Thymus (tissue), 11 donors: ENCODE data around the gene UNCX. TPM values are rescaled to one million over a fixed set of nuclear protein-coding genes. Genes with fewer than 3 reads are reported as not detected.

Source experiments
- DNase-seq, 9 donors: peaks; one replicate each; pipeline ENCODE4 v3.0.0-alpha.2; 2013; ENCODE audit warnings: low spot score in 9 of 9, low read depth in 6 of 9, missing footprints in 1 of 9
- H3K27ac ChIP-seq, 2 donors: one replicate each; pipeline ENCODE4 v1.5.1; 2013; ENCODE audit warnings: control low read depth in 1 of 2, low read depth in 1 of 2, low read length in 1 of 2, mild to moderate bottlenecking in 1 of 2, moderate library complexity in 1 of 2
- H3K27me3 ChIP-seq, 2 donors: one replicate each; pipeline ENCODE4 v1.5.1; 2013; ENCODE audit warnings: low read length in 1 of 2; ENCODE audit not compliant: control insufficient read depth in 2 of 2, insufficient read depth in 1 of 2
- H3K36me3 ChIP-seq, 2 donors: one replicate each; pipeline ENCODE4 v1.5.1; 2013; ENCODE audit warnings: low read length in 1 of 2, mild to moderate bottlenecking in 1 of 2, moderate library complexity in 1 of 2; ENCODE audit not compliant: control insufficient read depth in 2 of 2, insufficient read depth in 2 of 2
- H3K4me1 ChIP-seq, 2 donors: one replicate each; pipeline ENCODE4 v1.5.1; 2013; ENCODE audit warnings: low read length in 2 of 2; ENCODE audit not compliant: control insufficient read depth in 2 of 2, insufficient read depth in 2 of 2
- H3K4me3 ChIP-seq, 2 donors: one replicate each; pipeline ENCODE4 v1.5.1; 2013; ENCODE audit warnings: low read length in 2 of 2, control low read depth in 1 of 2, mild to moderate bottlenecking in 1 of 2
- H3K9me3 ChIP-seq, 2 donors: one replicate each; pipeline ENCODE4 v1.5.1; 2013; ENCODE audit warnings: low read length in 1 of 2, mild to moderate bottlenecking in 1 of 2; ENCODE audit not compliant: control insufficient read depth in 2 of 2, insufficient read depth in 1 of 2
- WGBS: extraction: QIAGEN DNeasy Blood & Tissue Kit; methylation state at CpG from one replicate; pipeline ENCODE4 v1.1.7; 2013; 5-methylcytosine and 5-hydroxymethylcytosine counted together
- polyA plus RNA-seq: library from polyadenylated mRNA; stranded (reverse); fragments of 200-250 nt; gene quantifications from one replicate; pipeline ENCODE4 v1.2.3, GENCODE V29; 2013
- total RNA-seq: library from RNA; stranded (reverse); fragments of 120-200 nt; gene quantifications from one replicate; pipeline ENCODE4 v1.2.4, GENCODE V29; 2013
- donor health status: healthy.

Gene UNCX
- total and polyA plus RNA-seq, 2 donors = 0.05 to 0.07 TPM

DNA sequence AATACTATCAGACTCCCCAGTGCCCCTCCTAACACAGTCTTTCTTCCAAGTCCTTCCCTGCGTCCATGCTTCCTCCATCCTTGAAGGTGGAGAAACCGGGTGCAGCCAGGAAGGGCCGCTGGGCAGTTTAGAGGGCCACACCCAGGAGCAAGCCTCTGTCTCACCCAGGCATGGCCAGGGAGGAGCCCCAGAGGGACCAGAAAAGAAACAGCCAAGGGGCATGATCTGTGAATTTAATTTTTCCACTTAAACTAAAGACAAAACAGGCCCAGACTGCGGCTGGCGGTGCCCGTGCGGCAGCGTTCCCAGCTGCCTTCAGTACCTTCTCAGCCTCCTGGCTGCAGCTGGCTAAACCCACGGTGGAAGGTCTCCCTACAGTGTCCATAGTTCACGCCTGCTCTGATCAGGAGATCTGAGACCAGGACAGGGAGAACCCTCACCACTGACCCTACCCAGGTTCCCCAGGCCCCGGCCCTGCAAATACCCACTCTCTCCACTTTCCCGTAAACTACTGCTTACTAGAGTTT is 12.9 kb downstream of the UNCX start:
- Histone ChIP-seq H3K27me3 (peaks cover 82 to 100% of the 10 kb centered on the region in 2 donors), H3K4me3 (no peak overlapping the region), H3K4me1 (peaks cover 0 to 5% of the 10 kb centered on the region in 2 donors), H3K9me3 (peaks cover 1 to 33% of the 10 kb centered on the region in 2 donors), H3K27ac (no peak overlapping the region), H3K36me3 (no peaks in the 10 kb centered on the region)
- no peak for DNase-seq
- 14% methylated on average over 12 of the region's 12 CpGs for WGBS

- H3K36me3 ChIP-seq = no peaks in the 10 kb centered on the region
- no peak overlapping the region for H3K4me3 ChIP-seq
- WGBS = 10% methylated on average over 48 of the region's 48 CpGs
- no peak overlapping the region for H3K27ac ChIP-seq
- peaks cover 79 to 100% of the 10 kb centered on the region in 2 donors for H3K27me3 ChIP-seq
- peaks cover 1 to 33% of the 10 kb centered on the region in 2 donors for H3K9me3 ChIP-seq
- peaks cover 0 to 5% of the 10 kb centered on the region in 2 donors for H3K4me1 ChIP-seq
- DNase-seq = no peak
Measured at GRCh38 chr7:1246160-1246870, 13.6 kb downstream of the UNCX start.

DNA sequence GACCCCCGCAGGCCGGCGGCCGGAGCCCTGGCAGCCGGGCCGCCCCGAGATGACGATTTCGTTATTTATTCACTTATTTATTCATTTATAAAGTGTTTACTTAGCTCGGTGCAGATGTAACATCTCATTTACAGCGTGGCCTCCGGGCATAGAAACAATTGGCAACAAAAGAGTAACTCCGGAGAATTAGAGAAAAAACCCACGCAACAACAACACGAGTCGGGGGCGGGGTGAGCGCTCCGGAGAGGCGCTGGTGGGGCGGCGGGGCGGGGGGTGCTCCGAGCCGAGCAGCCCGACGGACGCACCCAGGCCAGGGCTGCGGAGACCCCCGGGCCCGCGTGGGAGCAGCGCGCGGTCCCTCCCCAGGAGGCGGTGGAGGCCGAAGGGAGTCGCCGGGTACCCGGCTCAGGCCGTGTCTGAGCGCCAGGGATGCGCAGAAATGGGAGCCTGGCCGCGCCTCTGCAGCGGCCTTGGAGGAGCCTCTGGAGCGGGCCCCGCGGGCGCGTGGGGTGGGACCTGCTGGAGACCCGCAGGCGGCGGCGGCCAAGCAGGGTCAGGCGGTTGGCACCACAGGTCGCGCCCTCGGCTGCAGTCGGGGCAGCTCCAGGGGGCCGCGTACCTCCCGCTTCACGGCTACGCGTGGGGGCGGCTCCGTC is 14.3 kb downstream of the UNCX start:
- Histone ChIP-seq H3K27ac (no peak overlapping the region), H3K4me3 (no peak overlapping the region), H3K36me3 (no peaks in the 10 kb centered on the region), H3K4me1 (peaks cover 0 to 5% of the 10 kb centered on the region in 2 donors), H3K9me3 (peaks cover 1 to 29% of the 10 kb centered on the region in 2 donors), H3K27me3 (peaks cover 72 to 100% of the 10 kb centered on the region in 2 donors)
- WGBS = 8% methylated on average over 68 of the region's 68 CpGs
- no peak for DNase-seq

GRCh38 chr7:1247527-1248041 is 14.9 kb downstream of the UNCX start:
- no peak overlapping the region for H3K27ac ChIP-seq
- H3K4me3 ChIP-seq = no peak overlapping the region
- 6% methylated on average over 48 of the region's 48 CpGs for WGBS
- DNase-seq = peak in 4 of 9 donors; percentile 5 to 43 (median 18)
- H3K9me3 ChIP-seq = peaks cover 1 to 29% of the 10 kb centered on the region in 2 donors
- no peaks in the 10 kb centered on the region for H3K36me3 ChIP-seq
- peaks cover 67 to 100% of the 10 kb centered on the region in 2 donors for H3K27me3 ChIP-seq
- H3K4me1 ChIP-seq = peaks cover 0 to 5% of the 10 kb centered on the region in 2 donors

DNA sequence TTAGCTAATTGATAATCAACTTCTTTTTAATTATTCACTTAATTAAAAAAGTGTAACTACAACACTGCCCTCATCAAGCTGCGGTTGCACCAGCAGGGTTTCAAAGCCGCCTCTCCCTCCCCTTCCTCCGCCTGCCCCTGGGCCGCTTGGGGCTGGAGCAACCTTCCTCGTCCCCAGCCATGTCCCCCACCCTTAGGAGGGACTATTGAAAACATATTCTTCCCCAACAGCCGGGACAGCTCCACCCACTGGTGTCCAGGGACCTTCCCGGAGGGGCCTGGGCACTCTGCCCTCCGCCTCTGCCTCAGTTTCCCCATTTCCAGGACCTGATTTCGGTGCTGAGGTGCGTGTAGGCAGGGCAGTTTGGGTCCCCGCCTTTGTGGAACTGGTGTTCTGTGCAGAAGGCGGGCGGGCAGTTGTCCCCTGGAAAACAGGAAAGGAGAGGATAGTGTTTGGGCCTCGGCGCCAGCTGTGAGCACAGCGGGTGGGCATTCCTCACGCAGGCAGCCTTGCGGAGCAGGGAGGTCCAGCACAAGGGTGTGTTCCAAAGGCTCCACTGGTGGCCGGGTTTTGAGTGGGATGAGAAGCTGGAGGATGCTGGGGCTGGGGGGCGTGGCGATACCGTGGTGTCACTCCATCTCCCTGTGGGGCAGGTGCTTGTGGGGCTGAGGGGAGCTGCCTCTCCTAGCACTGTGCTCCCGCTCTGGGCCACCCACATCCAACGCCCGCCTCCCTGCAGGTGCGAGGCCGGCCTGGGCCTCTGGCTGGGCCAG is 15.7 kb downstream of the UNCX start:
- no peaks in the 10 kb centered on the region for H3K36me3 ChIP-seq
- H3K27me3 ChIP-seq = peaks cover 61 to 100% of the 10 kb centered on the region in 2 donors
- peaks cover 1 to 29% of the 10 kb centered on the region in 2 donors for H3K9me3 ChIP-seq
- 11% methylated on average over 27 of the region's 27 CpGs for WGBS
- no peak overlapping the region for H3K4me3 ChIP-seq
- DNase-seq = no peak
- H3K4me1 ChIP-seq = peaks cover 0 to 5% of the 10 kb centered on the region in 2 donors
- no peak overlapping the region for H3K27ac ChIP-seq

GRCh38 chr7:1248916-1249581 is 16.4 kb downstream of the UNCX start:
- H3K27me3 ChIP-seq = peaks cover 62 to 100% of the 10 kb centered on the region in 2 donors
- no peak overlapping the region for H3K4me3 ChIP-seq
- H3K9me3 ChIP-seq = peaks cover 1 to 24% of the 10 kb centered on the region in 2 donors
- no peak for DNase-seq
- H3K4me1 ChIP-seq = peaks cover 0 to 5% of the 10 kb centered on the region in 2 donors
- H3K27ac ChIP-seq = no peak overlapping the region
- 8% methylated on average over 26 of the region's 26 CpGs for WGBS
- H3K36me3 ChIP-seq = no peaks in the 10 kb centered on the region

DNA sequence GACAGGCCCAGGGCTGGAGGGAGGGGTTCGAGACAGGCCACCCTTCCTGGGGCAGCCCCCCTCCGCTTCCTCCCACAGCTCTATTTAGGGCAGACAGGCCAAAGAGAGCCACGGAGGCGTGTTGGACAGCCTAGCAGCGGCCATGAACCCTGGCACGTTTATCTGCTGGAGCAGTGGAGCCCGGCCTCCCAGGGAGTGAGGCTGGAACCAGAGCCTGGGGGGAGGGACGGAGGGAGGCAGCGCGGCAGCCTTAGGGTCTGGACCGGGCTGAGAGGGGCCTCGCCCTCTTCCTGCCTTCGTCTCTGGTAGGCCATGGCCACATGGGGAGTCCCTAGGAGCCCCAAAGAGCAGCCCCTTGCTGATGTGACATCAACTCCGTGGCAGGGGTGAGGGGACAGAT is 17.1 kb downstream of the UNCX start:
- H3K36me3 ChIP-seq = no peaks in the 10 kb centered on the region
- no peak overlapping the region for H3K4me3 ChIP-seq
- no peak overlapping the region for H3K27ac ChIP-seq
- peaks cover 0 to 19% of the 10 kb centered on the region in 2 donors for H3K9me3 ChIP-seq
- peaks cover 60 to 100% of the 10 kb centered on the region in 2 donors for H3K27me3 ChIP-seq
- H3K4me1 ChIP-seq = peaks cover 0 to 5% of the 10 kb centered on the region in 2 donors
- no peak for DNase-seq
- 8% methylated on average over 14 of the region's 14 CpGs for WGBS

DNA sequence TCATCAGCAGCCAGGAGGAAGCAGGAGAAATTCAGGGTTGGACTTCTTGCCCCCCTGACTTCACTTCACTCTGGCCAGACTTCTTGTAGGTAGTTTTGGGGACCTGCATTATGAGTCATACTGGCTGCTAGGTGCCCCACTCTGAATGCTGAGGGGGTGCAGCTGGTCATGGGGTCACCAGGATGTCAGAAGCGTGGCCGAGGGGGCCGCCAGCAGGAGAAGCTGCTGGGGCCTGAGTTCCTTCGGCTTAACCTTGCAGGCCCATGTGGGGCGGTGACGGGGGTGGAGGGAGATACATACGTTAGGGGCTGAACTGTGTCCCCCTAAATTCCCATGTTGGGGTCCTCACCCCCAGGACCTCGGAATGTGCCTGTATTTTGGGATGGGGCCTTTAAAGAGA is 18.2 kb downstream of the UNCX start:
- Histone ChIP-seq H3K36me3 (no peaks in the 10 kb centered on the region), H3K4me3 (no peak overlapping the region), H3K9me3 (peaks cover 0 to 12% of the 10 kb centered on the region in 2 donors), H3K27me3 (peaks cover 64 to 100% of the 10 kb centered on the region in 2 donors), H3K4me1 (peaks cover 0 to 5% of the 10 kb centered on the region in 2 donors), H3K27ac (no peak overlapping the region)
- WGBS = 90% methylated on average over 8 of the region's 8 CpGs
- no peak for DNase-seq
